WTC11 (cell line): ENCODE results near the gene RPL13A. TPM values are rescaled to one million over a fixed set of nuclear protein-coding genes. Genes with fewer than 3 reads are reported as not detected.
"Not testable (repeated sequence)": the region's sequence is repeated elsewhere in the genome, so short reads cannot be mapped to it uniquely, and the experiment has no call there.

ENCODE experiments used
- ATAC-seq: fragments of 200-7000 bp; cut with Tn5 transposase; 2 replicates; pipeline ENCODE4 v1.10.0; 2021; ENCODE audit warnings: mild to moderate bottlenecking, moderate library complexity
- CTCF ChIA-PET: fragments of 300-600 bp; sonication (Branson Sonifier 250); formaldehyde crosslinking; loops from one replicate; lab custom pipeline; 2021; ENCODE audit warnings: antibody characterized with exemption; lab: Charles Lee
- POLR2A ChIA-PET: fragments of 350-600 bp; sonication (Branson Sonifier 250); formaldehyde crosslinking; loops from one replicate; lab custom pipeline; 2021; ENCODE audit warnings: antibody characterized with exemption; lab: Charles Lee
- DNase-seq: peaks from one replicate; pipeline ENCODE4 v3.0.0; 2021; ENCODE audit warnings: low spot score
- H3K27ac Mint-ChIP-seq: 2 replicates; pipeline ENCODE4 v1.8.0; 2021; ENCODE audit warnings: mixed read lengths
- H3K27me3 Mint-ChIP-seq: 2 replicates; pipeline ENCODE4 v1.8.0; 2021; ENCODE audit warnings: low read depth, mild to moderate bottlenecking, moderate library complexity, mixed read lengths
- H3K36me3 Mint-ChIP-seq: 2 replicates; pipeline ENCODE4 v1.8.0; 2021; ENCODE audit warnings: mixed read lengths
- H3K4me1 Mint-ChIP-seq: 2 replicates; pipeline ENCODE4 v1.8.0; 2022; ENCODE audit warnings: mixed read lengths
- H3K4me3 Mint-ChIP-seq: 2 replicates; pipeline ENCODE4 v1.8.0; 2021; ENCODE audit warnings: mild to moderate bottlenecking, moderate library complexity, mixed read lengths
- H3K9me3 Mint-ChIP-seq: 2 replicates; pipeline ENCODE4 v1.8.0; 2021; ENCODE audit warnings: mixed read lengths
- CREM ChIP-seq: sonication (generic); formaldehyde crosslinking; IDR thresholded peaks from 2 replicates; pipeline ENCODE4 v1.8.1; 2022; ENCODE audit warnings: mild to moderate bottlenecking, missing genetic modification reagents, moderate library complexity
- CTCF ChIP-seq: fragments of 200-600 bp; IDR thresholded peaks from 2 replicates; pipeline ENCODE4 v1.8.0; 2022; ENCODE audit warnings: antibody characterized with exemption
- E2F5 ChIP-seq: sonication (generic); formaldehyde crosslinking; IDR thresholded peaks from 2 replicates; pipeline ENCODE4 v1.8.1; 2022; ENCODE audit warnings: mild to moderate bottlenecking, moderate library complexity, missing genetic modification reagents
- FOXJ3 ChIP-seq: sonication (generic); formaldehyde crosslinking; IDR thresholded peaks from 2 replicates; pipeline ENCODE4 v1.9.0; 2021; ENCODE audit warnings: missing genetic modification reagents, mild to moderate bottlenecking, borderline replicate concordance
- HMGXB4 ChIP-seq: sonication (generic); formaldehyde crosslinking; IDR thresholded peaks from 2 replicates; pipeline ENCODE4 v1.8.1; 2023; ENCODE audit warnings: mild to moderate bottlenecking, moderate library complexity, missing genetic modification reagents
- IRF1 ChIP-seq: sonication (generic); formaldehyde crosslinking; IDR thresholded peaks from 2 replicates; pipeline ENCODE4 v1.8.0; 2023; ENCODE audit warnings: missing genetic modification reagents
- JAZF1 ChIP-seq: fragments of 250-450 bp; sonication (Bioruptor Pico); IDR thresholded peaks from 2 replicates; pipeline ENCODE4 v1.9.0; 2021; ENCODE audit warnings: moderate library complexity, mild to moderate bottlenecking, inconsistent platforms
- NR1H2 ChIP-seq: sonication (generic); formaldehyde crosslinking; IDR thresholded peaks from 2 replicates; pipeline ENCODE4 v1.9.0; 2021; ENCODE audit warnings: mild to moderate bottlenecking, moderate library complexity, missing genetic modification reagents
- PRDM15 ChIP-seq: sonication (generic); formaldehyde crosslinking; IDR thresholded peaks from 2 replicates; pipeline ENCODE4 v1.8.0; 2022; ENCODE audit warnings: missing genetic modification reagents
- PREB ChIP-seq: sonication (generic); formaldehyde crosslinking; IDR thresholded peaks from 2 replicates; pipeline ENCODE4 v1.8.1; 2022; ENCODE audit warnings: mild to moderate bottlenecking, missing genetic modification reagents, moderate library complexity, borderline replicate concordance
- PRRX2 ChIP-seq: fragments of 250-450 bp; sonication (Bioruptor Pico); IDR thresholded peaks from 2 replicates; pipeline ENCODE4 v1.8.0; 2021; ENCODE audit warnings: mild to moderate bottlenecking
- SOX15 ChIP-seq: fragments of 250-450 bp; sonication (Bioruptor Pico); IDR thresholded peaks from 2 replicates; pipeline ENCODE4 v1.9.0; 2021; ENCODE audit warnings: mild to moderate bottlenecking
- SP1 ChIP-seq: sonication (generic); formaldehyde crosslinking; conservative IDR thresholded peaks from 2 replicates; pipeline ENCODE4 v1.8.1; 2022; ENCODE audit warnings: missing genetic modification reagents
- STAT6 ChIP-seq: sonication (generic); formaldehyde crosslinking; conservative IDR thresholded peaks from 2 replicates; pipeline ENCODE4 v1.8.1; 2023; ENCODE audit warnings: mild to moderate bottlenecking, low read depth, missing genetic modification reagents, moderate library complexity
- TP53 ChIP-seq: sonication (generic); formaldehyde crosslinking; IDR thresholded peaks from 2 replicates; pipeline ENCODE4 v1.8.1; 2023; ENCODE audit warnings: mild to moderate bottlenecking, missing genetic modification reagents
- ZBTB21 ChIP-seq: sonication (generic); formaldehyde crosslinking; IDR thresholded peaks from 2 replicates; pipeline ENCODE4 v1.8.1; 2023; ENCODE audit warnings: mild to moderate bottlenecking, missing genetic modification reagents, borderline replicate concordance
- ZNF121 ChIP-seq: sonication (generic); formaldehyde crosslinking; IDR thresholded peaks from 2 replicates; pipeline ENCODE4 v1.8.0; 2023; ENCODE audit warnings: missing genetic modification reagents
- ZNF423 ChIP-seq: fragments of 250-450 bp; sonication (Bioruptor Pico); IDR thresholded peaks from 2 replicates; pipeline ENCODE4 v2.1.2; 2022; ENCODE audit warnings: mild to moderate bottlenecking, moderate library complexity
- total RNA-seq: library from RNA; stranded (reverse); gene quantifications from 3 replicates; pipeline ENCODE4 v1.2.3, GENCODE V29; 2021

The RPL13A gene
- total RNA-seq, 1 experiment from 2014 or later: 3,861 TPM

GRCh38 chr19:49473501-49473867, 13.9 kb upstream of the RPL13A start:
- H3K4me3 Mint-ChIP-seq: peak overlapping the region; percentile 67
- H3K27ac Mint-ChIP-seq: not testable (repeated sequence)

GRCh38 chr19:49473868-49474541, 13.4 kb upstream of the RPL13A start, which contains the start of gene FLT3LG:
Gene FLT3LG (plus strand): TSS chr19:49474215. CDS start chr19:49474640, 425 bp downstream.
- Mint-ChIP-seq H3K9me3 (no peaks in the 10 kb centered on the region), H3K4me3 (peak within 1 kb of the TSS; percentile 67), H3K4me1 (peaks cover 12% of the 10 kb centered on the region), H3K36me3 (no peaks in the 10 kb centered on the region), H3K27me3 (peaks cover 17% of the 10 kb centered on the region), H3K27ac (no peak within 1 kb of the TSS)
- ChIA-PET CTCF (interaction anchor here (0.5 to 2.5 kb wide), 17 partner anchors 22 to 173 kb away, joined by 3 to 11 read pairs (median 4); partner anchors contain the start of genes DKKL1, PIH1D1, RRAS and TEAD2), POLR2A (no interaction called here)
- ATAC-seq: no peak
- peak; percentile 67 for DNase-seq
- TF ChIP-seq FOXJ3 (CRISPR knock-in tag): no peak
- 0 out of 2 replicates have a peak, but pooled peaks have one; percentile 63 for TF ChIP-seq E2F5 (CRISPR knock-in tag)
- TF ChIP-seq PREB: no peak
- TF ChIP-seq HMGXB4: peak; percentile 75; the same call in 1 of the 2 replicates
- TF ChIP-seq ZBTB21 (CRISPR knock-in tag): no peak
- peak; percentile 89 for TF ChIP-seq ZNF423
- TF ChIP-seq SP1 (CRISPR knock-in tag): peak; percentile 49; the same call in 1 of the 2 replicates
- peak; percentile 96 for TF ChIP-seq CTCF
- no peak for TF ChIP-seq IRF1 (CRISPR knock-in tag)
- TF ChIP-seq, all 79 proteins: peak for 5

More at GRCh38 chr19:49473501-49473867, 13.9 kb upstream of the RPL13A start:
- H3K36me3 Mint-ChIP-seq, DNase-seq, H3K9me3 Mint-ChIP-seq, ATAC-seq, POLR2A ChIA-PET: not testable (repeated sequence)
- Mint-ChIP-seq H3K27me3 (peaks cover 17% of the 10 kb centered on the region), H3K4me1 (peaks cover 16% of the 10 kb centered on the region)
- CTCF ChIA-PET: interaction anchor here (0.5 to 2.5 kb wide), 17 partner anchors 22 to 172 kb away, joined by 3 to 11 read pairs (median 4); partner anchors contain the start of genes DKKL1, PIH1D1, RRAS and TEAD2
- peak; percentile 64; the same call in 1 of the 2 replicates for TF ChIP-seq ZNF121 (CRISPR knock-in tag)

- Mint-ChIP-seq H3K4me1 (peaks cover 10% of the 10 kb centered on the region), H3K27ac (no peak overlapping the region), H3K9me3 (no peaks in the 10 kb centered on the region), H3K27me3 (peaks cover 17% of the 10 kb centered on the region), H3K4me3 (peak overlapping the region; percentile 67), H3K36me3 (no peaks in the 10 kb centered on the region)
- POLR2A ChIA-PET: no interaction called here
- CTCF ChIA-PET: interaction anchor here (1.7 to 3.1 kb wide), 2 partner anchors 72 to 96 kb away, joined by 9 to 19 read pairs; no protein-coding TSS in a partner anchor
- ATAC-seq: no peak
- DNase-seq: no peak
- no peak for TF ChIP-seq SP1 (CRISPR knock-in tag)
- TF ChIP-seq PRDM15: no peak
- no peak for TF ChIP-seq SOX15 (CRISPR knock-in tag)
- no peak for TF ChIP-seq JAZF1
- TF ChIP-seq PRRX2 (CRISPR knock-in tag): no peak
- TF ChIP-seq CREM (CRISPR knock-in tag): no peak
- no peak for TF ChIP-seq ZBTB21 (CRISPR knock-in tag)
- TF ChIP-seq STAT6 (CRISPR knock-in tag): no peak
- TF ChIP-seq TP53 (CRISPR knock-in tag): no peak
- TF ChIP-seq NR1H2: no peak
Observed at GRCh38 chr19:49474542-49474924, 12.9 kb upstream of the RPL13A start.
